Uterine smooth muscle cell (primary cell): Measurements from ENCODE around the gene MAPK9. TPM values are rescaled to one million over a fixed set of nuclear protein-coding genes. Genes with fewer than 3 reads are reported as not detected.

Experiments
- total RNA-seq: library from RNA; depleted of rRNA; stranded (reverse); fragments of >200 nt; gene quantifications from 2 replicates; pipeline ENCODE4 v1.2.3, GENCODE V29; 2014

The MAPK9 gene
- total RNA-seq, result 26.9 and 35.4 TPM in 2 replicates

GRCh38 chr5:180291943-180292831 is at the start of gene MAPK9:
Gene MAPK9 (minus strand): TSS chr5:180292083. CDS start chr5:180280561, 11,522 bp downstream.

GRCh38 chr5:180209137-180209581 is 82.7 kb downstream of the MAPK9 start, which contains the start of gene RASGEF1C:
Gene RASGEF1C (minus strand): TSS chr5:180209211. CDS start chr5:180138052, 71,159 bp downstream.

Other genes starting within 250 kb of the MAPK9 start
- 16.6 and 21.2 TPM in 2 replicates for gene RNF130, start 220.3 kb downstream of the MAPK9 start, total RNA-seq
- 0.11 TPM in 1 of 2 replicates, not detected in the other for gene RASGEF1C, start 82.9 kb downstream of the MAPK9 start, total RNA-seq
- gene GFPT2, start 61.3 kb upstream of the MAPK9 start, total RNA-seq, result 24.2 and 27.7 TPM in 2 replicates
- gene CNOT6, start 202.3 kb upstream of the MAPK9 start, total RNA-seq, result 11.7 and 14.8 TPM in 2 replicates